Mesothelial cell of epicardium (in vitro differentiated cells): Measurements from ENCODE around the gene ACHE. TPM values are rescaled to one million over a fixed set of nuclear protein-coding genes. Genes with fewer than 3 reads are reported as not detected.
A peak's percentile ranks its signal among the peaks of the same experiment; 100 is the strongest.

Experiments used
- DNase-seq, 2 experiments: peaks; one replicate each; pipeline ENCODE4 v3.0.0; 2021; ENCODE audit warnings: low spot score in 2 of 2; ENCODE audit not compliant: unreplicated experiment in 2 of 2
- H3K27ac Mint-ChIP-seq: 2 replicates; pipeline ENCODE4 v1.8.0; 2021; ENCODE audit warnings: mixed read lengths
- H3K27me3 Mint-ChIP-seq: 2 replicates; pipeline ENCODE4 v1.8.0; 2021; ENCODE audit warnings: low read depth, mixed read lengths
- H3K36me3 Mint-ChIP-seq: 2 replicates; pipeline ENCODE4 v1.8.0; 2021; ENCODE audit warnings: mixed read lengths
- H3K4me1 Mint-ChIP-seq: 2 replicates; pipeline ENCODE4 v1.8.0; 2021; ENCODE audit warnings: mixed read lengths
- H3K4me3 Mint-ChIP-seq: 2 replicates; pipeline ENCODE4 v1.8.0; 2021; ENCODE audit warnings: mild to moderate bottlenecking, moderate library complexity, mixed read lengths
- H3K9me3 Mint-ChIP-seq: 2 replicates; pipeline ENCODE4 v1.8.0; 2021; ENCODE audit warnings: mixed read lengths
- total RNA-seq: library from RNA; stranded (reverse); gene quantifications from 3 replicates; pipeline ENCODE4 v1.2.1, GENCODE V29; 2021
- TF ChIP-seq, protein P1 (sequence below): fragments of 200-600 bp; sonication (generic); IDR thresholded peaks from one replicate; pipeline ENCODE4 v1.5.0; 2021; ENCODE audit warnings: antibody characterized with exemption; ENCODE audit not compliant: unreplicated experiment

ACHE gene
- total RNA-seq, 1 donor from 2014 or later: 9.6 TPM

DNA sequence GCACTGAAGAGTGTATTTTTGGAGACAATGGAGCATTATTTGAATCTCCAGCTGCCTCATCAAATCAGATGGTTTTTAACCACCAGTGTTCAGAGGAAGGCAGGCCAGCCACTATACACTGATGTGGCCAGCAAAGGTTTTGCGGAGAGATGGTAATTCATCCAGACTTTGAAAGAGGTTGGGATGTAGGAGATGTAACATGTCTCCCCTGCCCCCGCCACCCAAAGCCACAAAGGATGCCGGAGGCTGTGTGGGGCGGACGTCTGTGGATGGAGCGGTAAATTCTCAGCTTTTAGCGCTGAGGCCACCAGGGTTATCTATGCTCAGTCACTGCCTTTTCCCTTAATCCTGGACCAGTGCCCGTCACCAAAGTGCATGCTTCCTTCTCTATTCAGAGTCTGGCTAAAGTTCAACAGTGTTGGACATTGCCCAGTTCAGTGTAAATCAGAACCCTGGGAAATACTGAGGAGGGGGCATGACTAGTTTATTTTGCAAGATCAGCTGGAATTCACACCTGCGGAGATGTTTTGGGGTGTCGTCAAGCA is 32.2 kb downstream of the ACHE start:
- Mint-ChIP-seq H3K36me3 (peaks cover 17% of the 10 kb centered on the region), H3K27me3 (no peaks in the 10 kb centered on the region), H3K4me1 (peaks cover 10% of the 10 kb centered on the region), H3K9me3 (no peaks in the 10 kb centered on the region), H3K27ac (no peak overlapping the region), H3K4me3 (no peak overlapping the region)
- TF ChIP-seq, protein P1, sequence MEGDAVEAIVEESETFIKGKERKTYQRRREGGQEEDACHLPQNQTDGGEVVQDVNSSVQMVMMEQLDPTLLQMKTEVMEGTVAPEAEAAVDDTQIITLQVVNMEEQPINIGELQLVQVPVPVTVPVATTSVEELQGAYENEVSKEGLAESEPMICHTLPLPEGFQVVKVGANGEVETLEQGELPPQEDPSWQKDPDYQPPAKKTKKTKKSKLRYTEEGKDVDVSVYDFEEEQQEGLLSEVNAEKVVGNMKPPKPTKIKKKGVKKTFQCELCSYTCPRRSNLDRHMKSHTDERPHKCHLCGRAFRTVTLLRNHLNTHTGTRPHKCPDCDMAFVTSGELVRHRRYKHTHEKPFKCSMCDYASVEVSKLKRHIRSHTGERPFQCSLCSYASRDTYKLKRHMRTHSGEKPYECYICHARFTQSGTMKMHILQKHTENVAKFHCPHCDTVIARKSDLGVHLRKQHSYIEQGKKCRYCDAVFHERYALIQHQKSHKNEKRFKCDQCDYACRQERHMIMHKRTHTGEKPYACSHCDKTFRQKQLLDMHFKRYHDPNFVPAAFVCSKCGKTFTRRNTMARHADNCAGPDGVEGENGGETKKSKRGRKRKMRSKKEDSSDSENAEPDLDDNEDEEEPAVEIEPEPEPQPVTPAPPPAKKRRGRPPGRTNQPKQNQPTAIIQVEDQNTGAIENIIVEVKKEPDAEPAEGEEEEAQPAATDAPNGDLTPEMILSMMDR: no peak
- no peak for DNase-seq

DNA sequence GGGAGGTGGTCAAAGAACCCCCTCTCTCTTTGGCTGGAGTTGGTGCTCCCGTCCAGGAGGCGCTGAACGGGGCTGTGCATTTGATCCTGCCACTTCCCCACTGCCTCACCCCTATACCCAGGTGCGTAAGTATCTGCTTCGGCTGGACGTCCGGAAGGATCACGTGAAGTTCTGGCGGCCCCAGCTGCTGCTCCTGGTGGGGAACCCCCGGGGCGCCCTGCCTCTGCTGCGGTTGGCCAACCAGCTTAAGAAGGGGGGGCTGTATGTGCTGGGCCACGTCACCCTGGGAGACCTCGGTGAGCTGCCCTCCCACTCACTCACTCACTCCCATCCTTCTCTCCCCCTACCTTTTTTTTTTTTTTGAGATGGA is 34.1 kb downstream of the ACHE start:
- TF ChIP-seq, protein P1: no peak
- Mint-ChIP-seq H3K36me3 (peaks cover 19% of the 10 kb centered on the region), H3K27me3 (no peaks in the 10 kb centered on the region), H3K4me3 (no peak overlapping the region), H3K4me1 (peaks cover 8% of the 10 kb centered on the region), H3K27ac (no peak overlapping the region), H3K9me3 (no peaks in the 10 kb centered on the region)
- DNase-seq: no peak

DNA sequence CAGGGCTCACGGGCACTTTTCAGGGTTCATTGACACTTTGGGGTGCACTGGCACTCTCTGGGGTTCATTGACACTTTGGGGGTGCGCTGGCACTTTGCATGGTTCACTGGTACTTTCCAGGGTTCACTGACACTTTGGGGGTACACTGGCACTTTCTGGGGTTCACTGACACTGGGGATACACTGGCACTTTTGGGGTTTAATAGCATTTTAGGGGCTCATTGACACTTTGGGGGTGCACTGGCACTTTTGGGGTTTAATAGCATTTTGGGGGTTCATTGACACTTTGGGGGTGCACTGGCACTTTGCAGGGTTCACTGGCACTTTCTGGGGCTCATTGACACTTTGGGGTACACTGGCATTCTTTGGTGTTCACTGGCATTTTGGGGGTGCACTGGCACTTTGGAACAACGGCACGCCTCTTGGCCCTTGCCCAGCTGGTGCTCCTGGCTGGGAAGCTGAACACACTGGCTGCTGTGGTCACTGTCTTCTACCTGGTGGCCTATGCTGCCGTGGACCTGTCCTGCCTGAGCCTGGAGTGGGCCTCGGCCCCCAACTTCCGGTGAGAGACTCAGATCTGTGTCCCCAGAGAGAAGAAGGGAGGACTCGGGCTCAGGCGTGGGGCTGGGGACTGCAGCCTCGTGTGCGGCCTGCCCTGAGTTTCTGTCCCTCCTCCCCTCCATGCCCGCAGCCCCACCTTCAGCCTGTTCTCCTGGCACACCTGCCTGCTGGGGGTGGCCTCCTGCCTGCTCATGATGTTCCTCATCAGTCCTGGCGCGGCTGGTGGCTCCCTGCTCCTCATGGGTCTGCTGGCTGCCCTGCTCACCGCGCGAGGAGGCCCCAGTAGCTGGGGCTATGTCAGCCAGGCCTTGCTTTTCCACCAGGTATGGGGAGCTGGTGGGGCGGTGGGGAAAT is 34.7 kb downstream of the ACHE start:
- Mint-ChIP-seq H3K4me3 (no peak overlapping the region), H3K9me3 (no peaks in the 10 kb centered on the region), H3K27ac (no peak overlapping the region), H3K27me3 (no peaks in the 10 kb centered on the region), H3K4me1 (peaks cover 8% of the 10 kb centered on the region), H3K36me3 (peaks cover 19% of the 10 kb centered on the region)
- TF ChIP-seq, protein P1: no peak
- DNase-seq: no peak

DNA sequence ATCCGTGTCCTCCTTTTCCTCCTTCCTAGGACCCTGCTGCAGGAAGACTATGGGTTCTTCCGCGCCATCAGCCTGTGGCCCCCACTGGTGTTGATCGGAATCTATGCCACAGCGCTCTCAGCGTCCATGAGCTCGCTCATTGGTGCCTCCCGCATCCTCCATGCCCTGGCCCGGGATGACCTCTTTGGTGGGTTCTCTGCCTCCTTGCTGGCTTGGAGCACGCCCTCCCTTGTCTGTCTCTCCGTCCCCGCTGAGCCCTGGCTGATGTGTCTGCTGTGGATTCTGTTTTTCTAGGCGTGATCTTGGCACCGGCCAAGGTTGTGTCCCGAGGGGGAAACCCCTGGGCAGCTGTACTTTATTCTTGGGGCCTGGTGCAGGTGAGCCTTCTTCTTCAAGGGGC is 35.8 kb downstream of the ACHE start:
- Mint-ChIP-seq H3K27ac (no peak overlapping the region), H3K4me1 (peaks cover 8% of the 10 kb centered on the region), H3K27me3 (no peaks in the 10 kb centered on the region), H3K9me3 (no peaks in the 10 kb centered on the region), H3K4me3 (no peak overlapping the region), H3K36me3 (peaks cover 19% of the 10 kb centered on the region)
- DNase-seq: no peak
- TF ChIP-seq, protein P1: no peak

DNA sequence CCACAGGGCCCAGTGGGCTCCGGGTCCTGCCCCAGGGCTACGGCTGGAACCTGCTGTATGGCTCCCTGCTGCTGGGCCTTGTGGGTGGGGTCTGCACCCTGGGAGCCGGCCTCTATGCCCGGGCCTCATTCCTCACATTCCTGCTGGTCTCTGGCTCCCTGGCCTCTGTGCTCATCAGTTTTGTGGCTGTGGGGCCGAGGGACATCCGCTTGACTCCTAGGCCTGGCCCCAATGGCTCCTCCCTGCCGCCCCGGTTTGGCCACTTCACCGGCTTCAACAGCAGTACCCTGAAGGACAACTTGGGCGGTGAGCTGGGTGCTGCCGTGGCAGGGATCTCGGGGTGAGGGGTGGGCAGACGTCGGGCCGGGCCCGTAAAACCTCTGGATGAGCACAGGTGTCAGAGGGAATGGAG is 38.8 kb downstream of the ACHE start:
- Mint-ChIP-seq H3K27me3 (no peaks in the 10 kb centered on the region), H3K36me3 (peaks cover 15% of the 10 kb centered on the region), H3K4me3 (no peak overlapping the region), H3K4me1 (peaks cover 15% of the 10 kb centered on the region), H3K27ac (peak overlapping the region; percentile 53), H3K9me3 (no peaks in the 10 kb centered on the region)
- TF ChIP-seq, protein P1: no peak
- DNase-seq: no peak
